HUES6 (cell line): ENCODE results near the gene CHD1.

ENCODE experiments used
- H3K27ac ChIP-seq: 2 replicates; pipeline ENCODE4 v1.7.0; 2013; ENCODE audit warnings: low read depth, mild to moderate bottlenecking, low read length, inconsistent platforms
- H3K27me3 ChIP-seq: 2 replicates; pipeline ENCODE4 v1.6.1; 2013; ENCODE audit warnings: low read length; ENCODE audit not compliant: control insufficient read depth, insufficient read depth
- H3K36me3 ChIP-seq: 2 replicates; pipeline ENCODE4 v1.6.1; 2013; ENCODE audit warnings: low read length; ENCODE audit not compliant: control insufficient read depth, insufficient read depth
- H3K4me1 ChIP-seq: 2 replicates; pipeline ENCODE4 v1.6.1; 2013; ENCODE audit warnings: low read length; ENCODE audit not compliant: control insufficient read depth, insufficient read depth
- H3K4me3 ChIP-seq: 2 replicates; pipeline ENCODE4 v1.5.1; 2013; ENCODE audit warnings: low read depth, low read length
- H3K9ac ChIP-seq: one replicate; pipeline ENCODE4 v1.6.1; 2013; ENCODE audit warnings: mild to moderate bottlenecking, low read length
- H3K9me3 ChIP-seq: 2 replicates; pipeline ENCODE4 v1.6.1; 2013; ENCODE audit warnings: low read depth, low read length; ENCODE audit not compliant: control insufficient read depth, insufficient read depth

The CHD1 gene

DNA sequence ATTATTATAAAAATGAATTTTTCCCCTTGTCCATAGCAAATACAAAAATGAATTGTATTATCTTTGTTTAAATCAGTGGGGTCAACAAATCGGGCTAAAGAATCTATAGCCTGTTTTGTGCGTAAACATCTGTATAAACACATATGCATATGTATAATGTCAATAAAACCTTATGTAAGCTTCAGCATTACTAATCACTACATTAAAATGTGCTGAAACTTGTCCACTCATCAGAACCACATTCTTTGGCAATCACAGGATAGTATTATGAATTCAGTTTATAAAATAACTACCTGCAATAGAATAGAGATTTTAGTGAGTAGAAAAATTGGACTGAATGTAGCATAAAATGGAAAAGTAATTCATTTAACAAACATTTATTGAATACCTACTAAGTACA, 124.7 kb downstream of the CHD1 start:
- Histone ChIP-seq H3K27ac (no peak overlapping the region), H3K9ac (no peak overlapping the region), H3K36me3 (no peaks in the 10 kb centered on the region), H3K27me3 (no peaks in the 10 kb centered on the region), H3K4me1 (no peaks in the 10 kb centered on the region), H3K4me3 (no peak overlapping the region), H3K9me3 (peaks cover 16% of the 10 kb centered on the region)
